Measurements from ENCODE around the gene APOM. TPM values are rescaled to one million over a fixed set of nuclear protein-coding genes. Genes with fewer than 3 reads are reported as not detected.

The APOM gene
- total RNA-seq, 1 donor = 2.0 TPM

GRCh38 chr6:31680226-31681134 is 24.8 kb downstream of the APOM start, which contains the start of gene LY6G5C:
Gene LY6G5C (minus strand): TSS chr6:31681067. CDS start chr6:31680373, 694 bp downstream.
- peak; percentile 85 for TF ChIP-seq CTCF (IDR thresholded peaks at IDR 0.05; ENCODE audit: insufficient read depth, low read length)
- H3K4me3 ChIP-seq (ENCODE audit: low read depth, low read length) = peak within 1 kb of the TSS; percentile 60
- peak; percentile 92 for DNase-seq (ENCODE audit: low read depth)

- H3K4me3 ChIP-seq (ENCODE audit: low read depth, low read length) = peak overlapping the region; percentile 60
- DNase-seq (ENCODE audit: low read depth) = peak; percentile 24
- peak; percentile 20 for TF ChIP-seq CTCF (IDR thresholded peaks at IDR 0.05; ENCODE audit: insufficient read depth, low read length)
Observed at GRCh38 chr6:31681135-31681671, 25.5 kb downstream of the APOM start.

- DNase-seq (ENCODE audit: low read depth) = no peak
- TF ChIP-seq CTCF (IDR thresholded peaks at IDR 0.05; ENCODE audit: insufficient read depth, low read length) = no peak
- H3K4me3 ChIP-seq (ENCODE audit: low read depth, low read length) = no peak overlapping the region
Observed at GRCh38 chr6:31683591-31683990, 27.9 kb downstream of the APOM start.

GRCh38 chr6:31686483-31686882 is 30.8 kb downstream of the APOM start:
- DNase-seq (ENCODE audit: low read depth) = no peak
- no peak overlapping the region for H3K4me3 ChIP-seq (ENCODE audit: low read depth, low read length)
- TF ChIP-seq CTCF (IDR thresholded peaks at IDR 0.05; ENCODE audit: insufficient read depth, low read length) = no peak

- no peak for DNase-seq (ENCODE audit: low read depth)
Observed at GRCh38 chr6:31687321-31687720, 31.6 kb downstream of the APOM start.

More at GRCh38 chr6:31687321-31687720, 31.6 kb downstream of the APOM start:
- TF ChIP-seq CTCF (IDR thresholded peaks at IDR 0.05; ENCODE audit: insufficient read depth, low read length) = no peak
- H3K4me3 ChIP-seq (ENCODE audit: low read depth, low read length) = no peak overlapping the region
